ENCODE data around the gene LGALS14.
A peak's percentile ranks its signal among the peaks of the same experiment; 100 is the strongest.
"Not testable (repeated sequence)": the region's sequence is repeated elsewhere in the genome, so short reads cannot be mapped to it uniquely, and the experiment has no call there.

LGALS14 gene

DNA sequence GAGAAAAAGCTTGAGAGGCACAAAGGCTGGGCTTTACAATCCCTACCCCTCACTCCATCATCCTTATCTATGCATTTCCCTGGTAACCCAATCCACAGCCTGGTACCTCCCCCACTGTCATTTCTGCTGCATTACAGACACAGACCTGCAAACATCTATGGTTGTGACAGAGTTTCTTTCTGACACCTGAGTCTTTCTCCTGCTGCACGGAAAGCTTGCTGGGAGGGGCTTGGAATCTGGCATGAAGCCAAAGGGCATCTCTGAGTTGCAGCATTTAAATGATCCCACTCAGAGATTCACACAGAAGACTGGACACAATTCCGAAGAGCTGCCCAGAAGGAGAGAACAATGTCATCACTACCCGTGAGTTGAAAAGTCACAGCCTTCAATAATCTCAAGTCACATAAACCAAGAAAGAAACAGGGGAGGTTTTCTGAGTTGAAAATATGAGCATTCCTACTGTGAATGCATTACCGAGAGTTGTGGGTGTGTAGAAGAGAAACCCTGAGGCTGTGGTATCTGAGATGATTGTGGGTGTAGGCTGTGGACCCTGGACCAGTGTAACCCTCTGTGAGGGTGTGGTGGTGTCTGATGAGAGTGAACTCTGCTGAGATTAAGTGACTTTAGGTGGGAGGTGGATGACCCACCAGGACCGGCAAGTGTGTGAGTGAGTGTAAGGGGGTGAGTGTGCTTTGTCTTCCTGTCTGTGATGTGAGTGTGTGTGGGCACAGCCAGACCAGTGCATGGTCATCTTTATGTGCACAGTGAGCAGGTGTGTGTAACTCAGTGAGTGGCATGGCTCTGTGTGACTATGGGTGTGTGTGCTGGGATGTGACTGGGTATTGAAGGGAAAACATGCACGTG, at the start of gene LGALS14:
Gene LGALS14 (plus strand): TSS at position 301 of the 864 bp plus-strand sequence. CDS start 48 bp downstream, at position 349.
- FAIRE-seq = no peak
- DNase-seq (ENCODE audit: insufficient read length, low spot score) = no peak

DNA sequence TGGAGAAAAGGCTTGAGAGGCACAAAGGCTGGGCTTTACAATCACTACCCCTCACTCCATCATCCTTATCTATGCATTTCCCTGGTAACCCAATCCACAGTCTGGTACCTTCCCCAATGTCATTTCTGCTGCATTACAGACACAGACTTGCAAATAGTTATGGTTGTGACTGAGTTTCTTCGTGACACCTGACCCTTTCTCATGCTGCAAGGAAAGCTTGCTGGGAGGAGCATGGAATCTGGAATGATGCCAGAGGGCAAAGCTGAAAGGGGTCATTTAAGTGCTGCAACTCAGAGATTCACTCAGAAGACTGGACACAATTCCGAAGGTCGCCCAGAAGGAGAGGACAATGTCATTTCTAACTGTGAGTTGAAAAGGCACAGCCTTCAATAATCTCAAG, 48.7 kb upstream of the LGALS14 start, which contains the start of gene LGALS16:
Gene LGALS16 (plus strand): TSS at position 301 of the 400 bp plus-strand sequence. CDS start 49 bp downstream, at position 350.
- no peak for DNase-seq (ENCODE audit: insufficient read length, low spot score)
- FAIRE-seq = no peak

DNA sequence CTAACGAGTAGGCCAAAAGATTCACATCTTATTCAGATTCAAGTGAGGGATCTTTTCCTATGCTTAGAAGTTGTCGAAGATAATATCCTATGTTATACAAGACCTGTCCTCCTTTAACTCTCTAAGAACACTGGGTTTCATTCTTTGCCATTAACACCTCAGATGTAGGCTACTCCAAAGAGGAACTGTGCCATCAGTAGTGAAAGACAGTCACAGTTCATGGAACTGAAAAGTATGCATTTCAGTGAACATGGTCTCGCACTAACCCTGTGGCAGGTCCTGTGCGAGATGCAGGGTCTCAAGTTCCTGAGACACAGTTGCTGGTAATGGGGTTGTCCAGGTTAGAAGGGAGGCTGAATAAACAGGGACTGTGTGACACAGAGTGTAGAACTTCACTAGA, 44.5 kb upstream of the LGALS14 start:
- DNase-seq (ENCODE audit: insufficient read length, low spot score) (no peak), FAIRE-seq (no peak)

GRCh38 chr19:39660661-39661060, 43.6 kb upstream of the LGALS14 start:
- FAIRE-seq (no peak), DNase-seq (ENCODE audit: insufficient read length, low spot score) (no peak)

DNA sequence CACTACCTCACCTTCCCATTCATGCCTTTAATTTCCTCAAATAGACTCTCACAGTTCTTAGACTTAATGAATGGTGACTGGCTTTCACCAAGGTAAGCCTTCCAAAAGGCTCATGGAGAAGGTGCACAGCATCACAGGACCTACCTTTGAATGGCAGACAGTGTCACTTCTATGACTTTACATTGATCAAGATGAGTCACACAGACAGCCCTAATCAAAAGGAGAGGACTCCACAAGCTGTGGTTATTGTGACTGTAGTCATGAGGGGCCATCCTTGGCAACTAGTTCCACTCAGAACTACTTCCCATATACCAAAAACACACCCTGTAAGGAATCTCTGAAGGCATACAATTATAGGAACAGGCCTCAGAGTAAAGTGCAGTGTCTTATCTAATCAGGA, 42.7 kb upstream of the LGALS14 start:
- DNase-seq (ENCODE audit: insufficient read length, low spot score) (no peak), FAIRE-seq (no peak)

- FAIRE-seq; DNase-seq (ENCODE audit: insufficient read length, low spot score): not testable (repeated sequence)
Observed at GRCh38 chr19:39669860-39670259, 34.4 kb upstream of the LGALS14 start.

DNA sequence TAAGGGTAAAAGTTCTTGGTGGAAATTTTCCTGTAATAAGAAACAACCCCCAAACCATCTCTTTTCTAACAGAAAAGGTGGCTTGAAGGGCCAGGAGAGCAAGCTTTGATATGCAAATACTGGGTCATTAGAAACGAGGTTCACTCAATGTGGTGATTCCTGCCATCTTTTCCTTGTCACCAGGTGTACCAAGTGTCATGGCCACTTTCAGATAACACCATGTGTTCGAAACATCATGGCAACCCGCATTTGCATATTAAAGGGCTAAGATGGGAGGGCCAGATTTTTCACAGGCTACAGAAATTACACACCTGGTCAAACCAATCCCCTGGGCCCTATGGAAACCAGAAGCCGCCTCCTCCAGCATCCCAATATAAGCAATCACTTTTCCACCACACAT, 33.3 kb upstream of the LGALS14 start:
- DNase-seq (ENCODE audit: insufficient read length, low spot score) (no peak), FAIRE-seq (no peak)

GRCh38 chr19:39671739-39672363, 32.4 kb upstream of the LGALS14 start:
- FAIRE-seq = no peak
- DNase-seq (ENCODE audit: insufficient read length, low spot score) = peak; percentile 38

DNA sequence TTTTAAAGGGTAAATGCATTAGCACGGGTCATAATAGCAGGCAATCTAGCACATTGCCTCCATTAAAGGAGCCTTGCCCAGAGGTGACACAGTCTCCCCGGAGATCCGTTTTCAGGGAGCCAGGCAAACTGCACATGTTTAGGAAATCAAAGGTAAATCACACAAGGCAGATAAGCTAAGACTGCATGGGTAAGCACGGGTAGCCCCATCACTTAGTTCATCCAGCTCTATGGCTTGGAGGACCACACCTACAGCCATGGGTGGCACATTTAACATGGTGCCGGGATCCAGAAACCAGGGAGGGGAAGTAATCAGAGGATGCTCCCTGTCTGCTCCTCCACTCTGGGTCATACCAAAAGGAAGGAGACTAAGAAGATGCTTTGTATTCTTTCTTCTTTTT, 31.8 kb upstream of the LGALS14 start:
- DNase-seq (ENCODE audit: insufficient read length, low spot score) (no peak), FAIRE-seq (no peak)

DNA sequence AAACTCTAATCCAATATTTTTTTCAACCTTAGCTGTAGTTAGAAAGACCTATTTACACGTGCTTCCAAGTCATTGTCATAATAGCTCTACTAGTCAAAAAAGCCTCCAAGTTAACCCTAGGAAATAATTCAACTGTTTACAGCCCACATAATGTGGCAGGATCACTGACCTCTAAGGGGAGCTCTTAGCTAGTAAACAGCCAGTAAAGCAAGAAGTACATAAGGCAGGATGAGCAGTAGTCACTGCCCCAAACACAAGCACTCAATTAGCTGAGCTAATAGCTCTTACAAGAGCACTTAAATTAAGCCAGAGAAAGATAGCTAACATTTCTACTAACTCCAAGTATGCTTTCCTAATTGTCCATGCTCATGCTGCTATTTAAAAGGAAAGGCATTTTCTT, 30.4 kb upstream of the LGALS14 start:
- DNase-seq (ENCODE audit: insufficient read length, low spot score); FAIRE-seq: not testable (repeated sequence)

- FAIRE-seq = no peak
- DNase-seq (ENCODE audit: insufficient read length, low spot score) = no peak
Observed at GRCh38 chr19:39676004-39676403, 28.3 kb upstream of the LGALS14 start.

DNA sequence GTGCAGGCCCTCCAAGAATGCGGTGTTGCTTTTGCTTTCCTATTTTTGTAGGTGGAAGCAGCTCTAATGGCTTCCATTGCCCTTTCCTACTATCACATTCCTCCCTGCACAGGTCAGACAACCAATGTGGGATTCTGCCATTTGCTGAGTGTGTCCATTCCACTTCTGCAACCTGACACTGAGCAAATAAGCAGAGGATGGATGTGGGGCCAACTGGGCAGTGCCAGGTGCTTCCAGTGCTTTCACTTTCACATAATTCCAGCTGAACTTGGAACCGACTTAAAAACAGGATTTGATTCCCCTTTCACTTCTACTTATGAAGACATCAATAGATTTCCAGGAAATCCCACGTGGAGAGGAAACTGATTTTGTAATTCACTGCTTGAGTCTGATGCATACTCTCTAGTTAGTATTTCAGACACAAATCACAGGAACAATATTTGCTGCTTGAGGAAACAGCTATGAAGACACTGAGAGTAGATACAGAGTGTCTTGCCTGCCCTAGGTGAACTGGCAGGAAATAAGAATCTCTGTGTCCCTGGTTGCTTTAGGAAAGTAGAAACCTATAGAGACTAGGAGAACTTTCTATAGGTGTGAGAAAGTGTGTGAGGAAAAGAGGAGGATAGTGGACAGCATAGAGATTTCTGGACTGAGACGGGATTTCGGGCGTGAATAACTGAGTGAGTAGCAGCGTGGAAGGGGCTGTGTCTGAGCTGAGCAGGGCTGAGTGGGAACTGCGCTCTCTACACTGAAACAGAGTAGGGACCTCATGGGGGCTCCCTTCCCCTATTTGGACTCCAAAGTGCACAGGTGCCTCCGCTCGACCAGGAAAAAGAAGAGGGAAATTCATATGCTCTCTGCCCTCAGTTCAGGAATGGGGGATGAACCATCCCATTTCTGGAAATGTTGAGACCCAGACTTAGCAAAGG, 26.1 kb upstream of the LGALS14 start:
- FAIRE-seq (no peak), DNase-seq (ENCODE audit: insufficient read length, low spot score) (peak; percentile 14)

DNA sequence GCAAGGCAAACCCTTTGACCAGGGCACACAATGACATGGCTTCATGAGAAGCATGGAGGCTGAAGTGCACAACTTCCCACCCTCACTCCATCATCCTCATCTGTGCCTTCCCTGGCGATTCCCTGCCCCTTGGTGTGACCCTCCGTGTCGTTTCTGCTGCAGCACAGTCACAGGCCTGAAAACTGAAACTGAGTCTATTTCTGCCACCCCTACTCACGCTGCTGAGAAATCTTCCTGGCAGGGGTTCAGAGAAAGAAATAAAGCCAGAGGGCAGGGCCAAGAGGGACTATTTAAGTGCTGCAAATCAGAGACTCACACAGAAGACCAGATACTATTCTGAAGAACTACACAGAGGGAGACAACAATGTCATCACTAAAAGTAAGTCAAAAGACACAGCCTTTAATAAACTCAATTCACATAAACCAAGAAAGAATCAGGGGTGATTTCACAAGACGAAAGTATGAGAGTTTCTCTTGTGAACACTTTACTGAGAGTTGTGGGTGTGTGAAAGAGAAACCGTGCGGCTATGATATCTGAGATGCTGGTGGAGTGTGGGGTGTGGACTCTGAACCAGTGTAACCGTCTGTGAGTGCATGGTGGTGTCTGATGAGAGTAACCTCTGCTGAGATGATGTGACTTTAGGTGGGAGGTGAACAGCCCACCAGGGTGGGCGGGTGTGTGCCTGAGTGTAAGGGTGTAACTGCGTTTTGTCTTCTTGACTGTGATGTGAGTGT, 25.1 kb upstream of the LGALS14 start:
- FAIRE-seq = peak; percentile 54
- DNase-seq (ENCODE audit: insufficient read length, low spot score) = no peak

DNA sequence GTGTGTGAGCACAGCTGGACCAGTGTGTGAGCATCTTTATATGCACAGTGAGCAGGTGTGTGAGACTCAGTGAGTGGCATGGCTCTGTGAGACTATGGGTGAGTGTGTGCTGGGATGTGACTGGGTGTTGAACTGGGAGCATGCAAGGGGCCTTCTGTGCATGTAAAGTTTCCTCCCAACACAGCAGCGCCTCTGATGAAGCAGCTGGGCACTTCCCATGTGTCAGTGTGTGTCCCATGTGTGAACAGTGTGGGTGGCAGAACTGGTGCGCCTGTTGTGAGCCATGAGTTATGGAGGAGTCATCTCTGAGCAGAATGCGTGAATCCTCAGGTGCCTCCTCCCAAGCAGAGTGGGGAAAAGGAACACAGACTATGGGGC, 24.5 kb upstream of the LGALS14 start:
- no peak for DNase-seq (ENCODE audit: insufficient read length, low spot score)

GRCh38 chr19:39680593-39680992, 23.7 kb upstream of the LGALS14 start:
- no peak for FAIRE-seq
- DNase-seq (ENCODE audit: insufficient read length, low spot score) = no peak

More for the DNA sequence above, 24.5 kb upstream of the LGALS14 start:
- no peak for FAIRE-seq

DNA sequence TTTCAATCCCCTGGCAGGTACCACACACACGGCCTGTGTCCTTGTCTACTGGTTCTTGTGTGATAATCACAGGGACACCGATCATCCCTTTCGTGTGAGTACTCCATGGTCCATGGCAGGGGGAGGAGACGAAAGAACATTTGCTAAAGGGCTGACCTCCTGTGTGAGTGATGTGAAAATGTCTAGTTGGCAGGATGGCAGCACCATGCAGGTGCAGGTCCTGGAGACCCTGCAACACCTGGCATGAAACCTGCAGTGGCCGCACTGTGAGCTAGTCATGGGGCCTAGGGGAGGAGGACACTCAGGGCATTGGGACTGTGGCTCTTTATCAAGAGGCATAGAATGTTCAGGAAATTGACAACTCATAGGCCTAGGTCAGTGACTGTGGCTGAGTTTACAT, 22.9 kb upstream of the LGALS14 start:
- DNase-seq (ENCODE audit: insufficient read length, low spot score) (no peak), FAIRE-seq (no peak)

DNA sequence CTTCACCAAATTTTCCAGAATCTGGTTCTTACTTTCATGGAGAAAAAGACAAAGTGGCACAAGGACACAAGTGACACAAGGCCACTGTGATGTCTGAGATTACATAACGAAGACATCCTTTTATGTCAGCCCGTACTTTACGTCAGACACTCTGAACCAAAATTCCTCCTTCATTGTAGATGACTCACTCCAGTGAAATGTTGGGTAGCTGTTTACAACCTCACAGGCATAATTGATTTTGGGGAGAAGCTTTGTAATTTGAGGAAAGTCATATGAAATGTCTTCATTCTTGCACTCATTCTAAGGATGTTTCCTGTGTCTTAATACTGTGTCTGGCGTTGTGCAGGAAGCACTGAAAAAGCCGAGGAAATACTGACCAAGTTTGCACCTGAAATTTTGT, 20.0 kb upstream of the LGALS14 start:
- no peak for DNase-seq (ENCODE audit: insufficient read length, low spot score)
- no peak for FAIRE-seq

DNA sequence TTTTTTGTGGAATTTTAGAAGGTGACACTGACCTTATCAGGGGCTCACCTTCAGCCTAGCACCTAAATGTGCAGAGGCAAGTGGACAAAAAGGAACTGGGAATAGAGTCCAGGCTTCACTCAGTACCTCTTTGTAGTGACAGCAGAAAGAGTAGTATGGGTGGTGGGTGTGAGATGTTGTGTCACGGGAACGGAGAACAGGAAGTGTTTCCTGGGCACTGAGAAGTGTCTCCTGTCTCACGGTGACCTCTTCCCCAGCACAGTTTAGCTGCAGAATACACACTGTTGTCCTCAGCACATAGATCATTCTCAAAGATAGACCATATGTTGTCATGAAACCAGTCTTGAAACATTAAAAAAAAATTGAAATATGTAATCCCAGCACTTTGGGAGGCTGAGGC, 17.5 kb upstream of the LGALS14 start:
- FAIRE-seq = no peak

DNA sequence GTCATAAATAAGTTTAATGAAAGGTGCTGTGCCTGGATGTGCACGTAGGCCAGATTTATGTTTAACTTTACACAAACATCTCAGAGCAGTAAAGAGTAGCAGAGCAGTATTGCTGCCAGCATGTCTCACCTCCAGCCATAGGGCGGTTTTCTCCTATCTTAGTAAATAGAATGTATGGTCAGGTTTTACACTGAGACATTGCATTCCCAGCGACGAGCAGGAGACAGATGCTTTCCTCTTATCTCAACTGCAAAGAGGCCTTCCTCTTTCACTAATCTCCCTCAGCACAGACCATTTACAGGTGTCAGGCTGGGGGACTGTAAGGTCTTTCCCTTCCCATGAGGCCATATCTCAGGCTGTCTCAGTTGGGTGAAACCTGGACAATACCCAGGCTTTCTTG, 15.6 kb upstream of the LGALS14 start:
- not testable (repeated sequence) for FAIRE-seq; DNase-seq (ENCODE audit: insufficient read length, low spot score)

More for the DNA sequence above, 17.5 kb upstream of the LGALS14 start:
- no peak for DNase-seq (ENCODE audit: insufficient read length, low spot score)

- DNase-seq (ENCODE audit: insufficient read length, low spot score) (no peak), FAIRE-seq (no peak)
Observed at GRCh38 chr19:39692166-39692565, 12.1 kb upstream of the LGALS14 start.

All from HTR-8/SVneo (cell line).